NCI-H510A treated with DMSO at 0.1 percent for 48 hours (cell line): ENCODE results near the gene PPP1R9B.

ENCODE experiments used
- DNase-seq: peaks from one replicate; lab custom pipeline; 2025; lab: John Stamatoyannopoulos, UW

The PPP1R9B gene

DNA sequence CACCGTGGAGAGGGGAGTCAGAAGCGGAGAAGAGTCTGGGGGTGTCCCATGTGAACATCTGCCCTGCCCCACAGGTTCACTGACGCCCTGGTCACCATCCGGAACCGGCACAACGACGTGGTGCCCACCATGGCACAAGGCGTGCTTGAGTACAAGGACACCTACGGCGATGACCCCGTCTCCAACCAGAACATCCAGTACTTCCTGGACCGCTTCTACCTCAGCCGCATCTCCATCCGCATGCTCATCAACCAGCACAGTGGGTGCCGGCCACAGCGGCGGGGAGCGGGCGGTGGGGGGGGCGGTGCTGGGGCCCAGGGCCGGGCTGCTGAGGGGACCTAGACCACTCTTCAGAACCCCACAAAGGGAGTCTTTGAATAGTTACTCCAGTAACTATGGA, 44.7 kb downstream of the PPP1R9B start:
- no peak for DNase-seq

DNA sequence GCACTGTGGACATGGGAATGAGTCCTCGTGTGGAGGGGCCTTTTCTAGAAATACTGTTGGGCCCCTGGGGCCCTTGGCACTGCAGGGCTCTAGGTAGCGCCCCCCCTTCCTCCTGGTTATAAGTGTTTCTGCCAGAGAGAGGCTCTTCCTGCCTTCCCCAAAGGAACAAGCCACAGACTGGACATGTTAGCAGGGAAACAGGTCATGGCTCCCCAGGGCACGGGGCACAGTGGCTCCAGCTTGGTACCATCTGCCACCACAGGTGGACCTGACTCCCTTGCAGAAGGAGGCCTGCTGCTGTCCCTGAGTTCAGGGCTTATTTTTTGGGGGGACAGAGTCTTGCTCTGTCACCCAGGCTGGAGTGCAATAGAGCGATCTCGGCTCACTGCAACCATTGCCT, 46.5 kb downstream of the PPP1R9B start:
- no peak for DNase-seq

DNA sequence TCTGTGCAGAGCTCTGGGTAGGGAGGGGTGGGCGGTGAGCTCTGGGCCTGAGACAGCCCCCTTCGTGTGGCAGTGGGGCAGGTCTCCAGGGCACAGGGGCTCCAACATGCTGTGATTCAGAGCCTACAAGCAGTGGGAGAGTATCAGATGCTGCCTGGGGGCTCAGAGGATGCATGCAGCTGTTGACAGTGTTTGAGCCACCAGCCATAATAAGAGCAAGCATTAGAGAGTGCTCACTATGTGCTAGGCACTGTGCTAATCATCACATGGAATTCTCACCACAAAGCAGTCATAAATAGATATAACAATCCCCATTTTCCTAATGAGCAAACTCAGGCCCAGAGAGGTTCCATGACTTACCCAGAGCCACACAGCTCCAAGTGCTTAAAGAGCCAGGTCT, 47.2 kb downstream of the PPP1R9B start:
- no peak for DNase-seq

DNA sequence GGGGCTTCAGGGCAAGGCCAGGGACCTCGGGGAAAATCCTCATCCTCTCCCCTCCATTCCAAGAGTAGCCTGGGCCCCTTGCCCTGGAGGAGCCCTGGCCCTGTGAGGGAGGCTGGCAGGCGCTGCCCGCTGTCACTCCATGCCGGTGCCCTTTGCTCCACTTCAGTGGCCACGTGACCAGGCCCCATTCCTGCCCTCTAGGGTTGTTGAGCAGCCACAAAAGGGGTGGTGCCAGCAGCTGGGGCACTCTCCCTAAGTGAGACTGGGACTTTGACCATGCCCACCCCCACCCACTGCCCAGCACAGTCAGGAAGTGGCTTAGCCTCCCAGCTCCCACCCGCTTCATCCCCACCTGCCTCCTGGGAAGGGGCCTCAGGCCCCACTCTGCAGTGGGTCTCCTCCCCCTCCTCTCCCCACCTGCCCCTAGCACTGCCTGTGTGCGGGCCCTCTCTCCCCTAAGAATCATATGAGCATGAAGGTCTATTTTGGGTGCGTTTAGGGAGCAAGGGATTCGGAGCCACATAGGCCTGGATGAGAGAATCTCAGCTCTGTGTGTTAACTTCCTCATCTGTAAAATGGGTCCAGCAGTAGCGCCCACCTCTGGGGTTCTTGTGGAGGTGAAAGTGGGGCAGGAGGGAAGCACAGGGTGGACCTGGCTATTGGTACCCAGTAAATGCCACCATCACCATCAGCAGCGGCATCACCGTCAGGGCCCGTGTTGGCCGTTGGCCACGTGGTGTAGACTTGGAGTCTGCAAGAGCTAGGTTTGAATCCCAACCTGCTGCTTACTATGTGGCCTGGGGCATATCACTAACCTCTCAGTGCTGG, 48.1 kb downstream of the PPP1R9B start:
- peak; percentile 65 for DNase-seq

- DNase-seq = peak; percentile 15
Observed at GRCh38 chr17:50101346-50102163, 48.9 kb downstream of the PPP1R9B start.

DNA sequence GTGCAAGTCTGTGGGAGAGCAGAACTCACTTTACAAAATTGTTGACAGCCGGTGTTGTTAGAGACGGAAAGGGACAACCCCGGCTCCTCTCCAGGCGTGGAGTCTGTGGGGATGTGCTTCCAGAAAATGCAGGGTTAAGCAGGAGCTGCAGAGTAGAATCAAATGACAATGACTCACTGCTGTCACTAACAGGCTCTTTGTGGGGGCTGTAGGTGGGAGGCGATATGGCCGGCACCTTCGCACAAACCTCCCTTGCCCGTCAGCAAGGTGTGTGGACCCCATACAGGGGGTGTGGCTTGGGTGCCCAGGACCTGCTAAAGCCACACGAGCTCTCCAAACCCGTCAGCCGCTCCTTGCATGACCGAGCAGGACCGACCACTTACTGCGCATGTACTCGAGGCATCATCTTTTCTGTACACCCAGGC, 49.5 kb downstream of the PPP1R9B start:
- peak; percentile 31 for DNase-seq

- DNase-seq = peak; percentile 28
Observed at GRCh38 chr17:50100480-50100883, 50.0 kb downstream of the PPP1R9B start.

DNA sequence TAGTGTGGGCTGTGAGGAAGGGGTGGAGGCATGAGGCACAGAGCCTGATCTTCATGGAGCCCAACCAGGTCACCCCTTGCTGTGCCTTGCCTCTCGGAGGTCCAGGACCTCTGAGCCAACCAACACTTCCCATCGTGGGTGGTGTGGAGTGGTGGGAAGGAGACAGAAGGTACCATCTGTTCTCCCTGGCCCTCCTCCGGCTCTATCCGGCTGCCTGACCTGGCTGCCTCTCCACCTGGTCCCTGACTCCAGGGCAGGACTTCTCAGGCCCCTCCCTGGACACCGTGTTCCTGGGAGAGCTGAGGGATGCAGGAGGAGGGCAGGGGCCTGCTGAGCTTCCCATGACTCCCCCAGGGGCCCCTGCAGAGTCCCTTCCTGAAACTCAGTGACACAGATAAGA, 51.5 kb downstream of the PPP1R9B start:
- DNase-seq = no peak

- DNase-seq = no peak
Observed at GRCh38 chr17:50098583-50098982, 51.9 kb downstream of the PPP1R9B start.

DNA sequence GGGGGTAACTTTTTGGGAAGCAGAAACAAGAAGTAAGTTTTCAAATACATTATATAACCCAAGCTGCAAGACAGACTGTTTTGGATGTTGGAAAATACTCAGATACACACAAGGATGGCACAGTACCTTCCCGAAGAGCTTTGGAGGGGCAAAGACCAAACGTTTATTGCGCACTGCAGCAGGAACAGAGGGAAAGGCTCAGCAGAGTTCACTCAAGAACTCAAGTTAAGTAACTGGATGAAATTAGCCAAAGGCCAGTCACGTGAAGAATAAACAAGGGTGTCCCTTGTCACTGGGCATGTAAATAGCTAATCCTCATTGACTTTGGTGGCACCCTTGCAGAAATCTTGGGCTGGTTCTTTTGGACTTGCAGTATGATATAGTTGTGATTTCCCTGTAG, 52.6 kb downstream of the PPP1R9B start:
- DNase-seq = no peak

- no peak for DNase-seq
Observed at GRCh38 chr17:50097455-50097854, 53.0 kb downstream of the PPP1R9B start.

DNA sequence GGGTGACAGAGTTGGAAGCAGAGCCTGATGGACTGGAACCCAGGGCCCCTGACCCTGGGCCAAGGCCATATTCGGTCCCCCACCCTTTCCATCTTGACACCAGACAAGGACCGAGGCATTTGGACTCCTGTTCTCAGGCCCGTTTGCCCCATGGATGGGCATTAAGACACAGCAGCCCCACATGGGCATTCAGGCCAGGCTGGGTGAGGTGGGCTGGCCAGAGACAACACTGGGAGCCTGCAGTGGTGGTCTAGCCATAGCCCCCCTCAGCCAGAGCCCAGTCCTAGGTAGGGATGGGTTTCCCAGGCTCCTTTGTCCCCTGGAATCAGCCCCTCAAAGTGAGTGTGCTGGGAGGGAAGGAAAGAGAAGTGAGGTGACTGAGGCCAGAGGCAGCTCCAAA, 53.7 kb downstream of the PPP1R9B start:
- DNase-seq = no peak

DNA sequence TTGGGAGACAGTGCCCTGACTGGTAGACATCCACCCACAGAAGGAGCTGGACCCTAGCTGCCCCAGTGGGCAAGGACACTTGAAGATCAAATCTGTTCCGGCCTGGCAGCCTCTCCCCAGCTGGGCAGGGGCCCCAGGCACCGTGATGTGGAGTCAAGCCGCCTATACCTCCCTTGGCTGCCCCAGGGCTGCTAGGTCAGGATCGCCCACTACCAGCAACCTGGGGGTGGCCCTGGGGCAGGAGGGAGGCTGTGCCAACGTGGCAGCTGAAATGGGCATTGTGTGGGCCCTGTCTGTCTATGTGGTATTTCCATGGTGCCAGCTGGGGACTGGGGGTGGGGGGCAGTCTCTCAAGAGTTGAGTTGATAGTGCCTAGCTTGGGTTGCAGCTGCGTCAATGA, 54.4 kb downstream of the PPP1R9B start:
- no peak for DNase-seq

DNA sequence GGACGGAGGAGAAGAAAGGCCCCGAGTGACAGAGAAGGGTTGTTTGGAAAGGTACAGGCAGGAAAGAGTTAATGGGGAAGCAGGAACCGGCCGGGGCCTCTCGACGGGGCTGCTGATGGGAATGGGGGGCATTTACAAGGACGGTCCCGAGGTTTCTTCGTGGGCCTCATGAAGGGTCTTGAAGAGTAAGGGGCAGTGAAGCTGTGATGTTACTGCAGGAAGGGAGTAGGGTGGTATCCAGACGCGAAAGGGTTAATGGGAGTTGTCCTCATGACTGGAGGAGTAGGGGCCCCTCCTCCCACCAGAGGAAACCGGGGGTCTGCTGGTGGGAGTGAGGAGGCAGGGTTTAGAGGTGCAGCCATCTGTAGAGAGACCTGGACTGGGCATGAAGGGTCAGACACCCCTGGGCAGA, 54.8 kb downstream of the PPP1R9B start:
- no peak for DNase-seq

DNA sequence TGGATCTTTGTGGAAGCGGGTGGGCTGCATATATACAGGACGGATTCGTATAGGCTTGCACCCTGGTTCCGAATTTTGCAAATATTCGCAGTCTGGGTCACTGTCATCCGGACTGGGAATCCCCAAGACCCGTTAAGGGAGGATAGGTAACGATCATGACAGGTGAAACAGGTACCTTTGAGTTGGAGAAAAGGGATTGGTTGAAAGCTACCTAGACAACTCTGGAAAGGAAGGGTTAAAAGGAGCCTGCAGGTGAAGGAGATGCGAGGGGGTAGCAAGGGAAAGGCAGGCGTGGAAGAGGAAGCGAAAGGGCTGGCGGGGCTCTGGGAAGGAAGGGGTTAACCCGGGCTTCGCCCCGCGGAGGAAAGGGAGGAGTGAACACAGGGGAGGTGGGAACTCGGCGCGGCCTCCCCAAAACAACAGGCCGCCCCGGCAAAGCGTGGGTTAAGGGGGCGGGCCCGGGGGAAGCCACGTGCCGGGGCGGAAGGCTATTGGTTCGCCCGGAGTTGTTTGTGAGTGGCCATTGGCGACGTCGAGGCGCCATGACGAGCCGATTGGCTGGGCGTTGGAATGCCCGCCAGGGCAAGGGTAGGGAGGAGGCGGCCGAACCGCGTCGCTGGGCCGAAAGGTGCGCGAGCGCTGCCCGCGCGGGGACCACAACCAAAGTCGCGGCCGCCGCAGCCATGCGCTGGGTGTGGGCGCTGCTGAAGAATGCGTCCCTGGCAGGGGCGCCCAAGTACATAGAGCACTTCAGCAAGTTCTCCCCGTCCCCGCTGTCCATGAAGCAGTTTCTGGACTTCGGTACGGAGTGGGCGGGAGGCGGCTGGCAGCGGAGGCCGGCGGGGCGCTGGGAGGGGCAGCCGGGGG, 55.5 kb downstream of the PPP1R9B start, which contains the start of gene PDK2:
Gene PDK2 (plus strand): TSS at position 599 of the 867 bp plus-strand sequence. CDS start 85 bp downstream, at position 684.
- DNase-seq = peak; percentile 96

- peak; percentile 96 for DNase-seq
Observed at GRCh38 chr17:50094243-50094752, 56.2 kb downstream of the PPP1R9B start.

- DNase-seq = no peak
Observed at GRCh38 chr17:50093807-50094206, 56.7 kb downstream of the PPP1R9B start.

GRCh38 chr17:50093246-50093645, 57.2 kb downstream of the PPP1R9B start:
- DNase-seq = no peak

DNA sequence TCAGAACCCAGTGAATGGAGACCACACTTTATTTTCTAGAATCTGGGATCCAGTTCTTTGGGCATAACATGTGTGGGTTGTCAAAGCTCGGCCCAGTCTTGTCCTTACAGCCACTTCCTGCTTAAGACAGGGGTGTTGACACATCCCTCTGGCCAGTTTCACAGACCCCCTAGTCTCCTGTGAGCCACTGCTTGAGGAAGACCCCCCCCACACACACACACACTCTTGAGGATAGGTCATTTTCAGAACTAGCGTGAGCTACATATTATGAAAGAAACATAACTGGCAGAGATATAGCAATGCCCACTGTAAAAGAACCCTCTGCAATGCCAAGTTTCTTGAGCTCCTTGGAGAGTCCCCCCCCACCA, 58.6 kb downstream of the PPP1R9B start:
- DNase-seq = no peak

- DNase-seq = no peak
Observed at GRCh38 chr17:50090971-50091917, 59.2 kb downstream of the PPP1R9B start.

DNA sequence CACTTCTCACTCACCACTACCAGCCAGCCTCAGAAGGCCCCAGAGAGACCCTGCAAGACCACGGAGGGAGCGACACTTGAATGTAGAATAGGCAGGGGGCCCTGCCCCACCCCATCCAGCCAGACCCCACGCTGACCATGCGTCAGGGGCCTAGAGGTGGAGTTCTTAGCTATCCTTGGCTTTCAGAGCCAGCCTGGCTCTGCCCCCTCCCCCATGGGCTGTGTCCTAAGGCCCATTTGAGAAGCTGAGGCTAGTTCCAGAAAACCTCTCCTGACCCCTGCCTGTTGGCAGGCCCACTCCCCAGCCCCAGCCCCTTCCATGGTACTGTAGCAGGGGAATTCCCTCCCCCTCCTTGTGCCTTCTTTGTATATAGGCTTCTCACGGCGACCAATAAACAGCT, 60.4 kb downstream of the PPP1R9B start:
- no peak for DNase-seq
